ENCODE results near the gene ELFN1. TPM values are rescaled to one million over a fixed set of nuclear protein-coding genes. Genes with fewer than 3 reads are reported as not detected.

ELFN1 gene
- polyA plus RNA-seq, 3 donors: 10.0 to 17.9 (median 14.8) TPM

- no peak for DNase-seq (ENCODE audit: extremely low read depth in 1 of 11, low read depth in 9 of 11, low spot score in 4 of 11)
Observed at GRCh38 chr7:1729183-1729582, 59.1 kb downstream of the ELFN1 start.

GRCh38 chr7:1729773-1730172 lies 59.7 kb downstream of the ELFN1 start:
- DNase-seq (ENCODE audit: extremely low read depth in 1 of 11, low read depth in 9 of 11, low spot score in 4 of 11): no peak

- no peak for DNase-seq (ENCODE audit: extremely low read depth in 1 of 11, low read depth in 9 of 11, low spot score in 4 of 11)
Observed at GRCh38 chr7:1732072-1732471, 62.0 kb downstream of the ELFN1 start.

- DNase-seq (ENCODE audit: extremely low read depth in 1 of 11, low read depth in 9 of 11, low spot score in 4 of 11): no peak
Observed at GRCh38 chr7:1732645-1733044, 62.6 kb downstream of the ELFN1 start.

GRCh38 chr7:1733206-1733907 lies 63.3 kb downstream of the ELFN1 start:
- no peak for DNase-seq (ENCODE audit: extremely low read depth in 1 of 11, low read depth in 9 of 11, low spot score in 4 of 11)

GRCh38 chr7:1733908-1734730 lies 64.0 kb downstream of the ELFN1 start:
- DNase-seq (ENCODE audit: extremely low read depth in 1 of 11, low read depth in 9 of 11, low spot score in 4 of 11): no peak

GRCh38 chr7:1735262-1735661 lies 65.2 kb downstream of the ELFN1 start:
- DNase-seq (ENCODE audit: extremely low read depth in 1 of 11, low read depth in 9 of 11, low spot score in 4 of 11): no peak

GRCh38 chr7:1735806-1736483 lies 65.9 kb downstream of the ELFN1 start:
- DNase-seq (ENCODE audit: extremely low read depth in 1 of 11, low read depth in 9 of 11, low spot score in 4 of 11): no peak

- no peak for DNase-seq (ENCODE audit: extremely low read depth in 1 of 11, low read depth in 9 of 11, low spot score in 4 of 11)
Observed at GRCh38 chr7:1736484-1736817, 66.4 kb downstream of the ELFN1 start.

- no peak for DNase-seq (ENCODE audit: extremely low read depth in 1 of 11, low read depth in 9 of 11, low spot score in 4 of 11)
Observed at GRCh38 chr7:1736830-1737229, 66.8 kb downstream of the ELFN1 start.

- DNase-seq (ENCODE audit: extremely low read depth in 1 of 11, low read depth in 9 of 11, low spot score in 4 of 11): no peak
Observed at GRCh38 chr7:1737523-1737922, 67.4 kb downstream of the ELFN1 start.

- no peak for DNase-seq (ENCODE audit: extremely low read depth in 1 of 11, low read depth in 9 of 11, low spot score in 4 of 11)
Observed at GRCh38 chr7:1737956-1738355, 67.9 kb downstream of the ELFN1 start.

GRCh38 chr7:1738511-1738910 lies 68.4 kb downstream of the ELFN1 start:
- DNase-seq (ENCODE audit: extremely low read depth in 1 of 11, low read depth in 9 of 11, low spot score in 4 of 11): no peak

- DNase-seq (ENCODE audit: extremely low read depth in 1 of 11, low read depth in 9 of 11, low spot score in 4 of 11): no peak
Observed at GRCh38 chr7:1738956-1739355, 68.9 kb downstream of the ELFN1 start.

GRCh38 chr7:1739593-1739992 lies 69.5 kb downstream of the ELFN1 start:
- no peak for DNase-seq (ENCODE audit: extremely low read depth in 1 of 11, low read depth in 9 of 11, low spot score in 4 of 11)

GRCh38 chr7:1740214-1740613 lies 70.1 kb downstream of the ELFN1 start:
- DNase-seq (ENCODE audit: extremely low read depth in 1 of 11, low read depth in 9 of 11, low spot score in 4 of 11): no peak

GRCh38 chr7:1741246-1741645 lies 71.2 kb downstream of the ELFN1 start:
- DNase-seq (ENCODE audit: extremely low read depth in 1 of 11, low read depth in 9 of 11, low spot score in 4 of 11): no peak

- DNase-seq (ENCODE audit: extremely low read depth in 1 of 11, low read depth in 9 of 11, low spot score in 4 of 11): no peak
Observed at GRCh38 chr7:1741751-1742554, 71.9 kb downstream of the ELFN1 start.

- DNase-seq (ENCODE audit: extremely low read depth in 1 of 11, low read depth in 9 of 11, low spot score in 4 of 11): peak in 10 of 11 donors; percentile 45 to 73 (median 58)
Observed at GRCh38 chr7:1742555-1743303, 72.7 kb downstream of the ELFN1 start.
